Measurements from ENCODE around the gene CCDC185.

The CCDC185 gene

GRCh38 chr1:223393275-223394214 is at the start of gene CCDC185:
CCDC185 (plus strand) TSS chr1:223393415; CDS start chr1:223393476, 61 bp downstream.
- Mint-ChIP-seq H3K4me3 (no peak within 1 kb of the TSS), H3K27ac (no peak within 1 kb of the TSS), H3K36me3 (peaks cover 0 to 1% of the 10 kb centered on the region in 2 donors), H3K4me1 (no peaks in the 10 kb centered on the region), H3K27me3 (peaks cover 32 to 47% of the 10 kb centered on the region in 2 donors), H3K9me3 (peaks cover 0 to 10% of the 10 kb centered on the region in 2 donors)
- ATAC-seq (replicated peaks) (no peak), DNase-seq (no peak)

- DNase-seq (no peak), ATAC-seq (replicated peaks) (no peak)
- Mint-ChIP-seq H3K9me3 (no peaks in the 10 kb centered on the region), H3K4me1 (no peaks in the 10 kb centered on the region), H3K27me3 (peaks cover 15 to 21% of the 10 kb centered on the region in 2 donors), H3K36me3 (no peaks in the 10 kb centered on the region), H3K27ac (no peak overlapping the region), H3K4me3 (no peak overlapping the region)
Observed at GRCh38 chr1:223343692-223344091, 49.5 kb upstream of the CCDC185 start.

- peaks cover 11 to 22% of the 10 kb centered on the region in 2 donors for H3K27me3 Mint-ChIP-seq
- H3K9me3 Mint-ChIP-seq: no peaks in the 10 kb centered on the region
- no peak for DNase-seq
- H3K4me1 Mint-ChIP-seq: no peaks in the 10 kb centered on the region
- ATAC-seq (replicated peaks): no peak
- H3K27ac Mint-ChIP-seq: no peak overlapping the region
- H3K4me3 Mint-ChIP-seq: no peak overlapping the region
- no peaks in the 10 kb centered on the region for H3K36me3 Mint-ChIP-seq
Observed at GRCh38 chr1:223344491-223344890, 48.7 kb upstream of the CCDC185 start.

GRCh38 chr1:223345720-223346119 is 47.5 kb upstream of the CCDC185 start:
- ATAC-seq (replicated peaks): no peak
- Mint-ChIP-seq H3K4me3 (no peak overlapping the region), H3K9me3 (no peaks in the 10 kb centered on the region), H3K27ac (no peak overlapping the region), H3K27me3 (peaks cover 11 to 26% of the 10 kb centered on the region in 2 donors), H3K4me1 (no peaks in the 10 kb centered on the region), H3K36me3 (no peaks in the 10 kb centered on the region)
- no peak for DNase-seq

GRCh38 chr1:223346311-223346710 is 46.9 kb upstream of the CCDC185 start:
- Mint-ChIP-seq H3K9me3 (no peaks in the 10 kb centered on the region), H3K4me1 (no peaks in the 10 kb centered on the region), H3K4me3 (no peak overlapping the region), H3K27me3 (peaks cover 11 to 26% of the 10 kb centered on the region in 2 donors), H3K36me3 (no peaks in the 10 kb centered on the region), H3K27ac (no peak overlapping the region)
- no peak for DNase-seq
- ATAC-seq (replicated peaks): no peak

GRCh38 chr1:223347583-223347982 is 45.6 kb upstream of the CCDC185 start:
- no peaks in the 10 kb centered on the region for H3K36me3 Mint-ChIP-seq
- peaks cover 19 to 26% of the 10 kb centered on the region in 2 donors for H3K27me3 Mint-ChIP-seq
- no peak overlapping the region for H3K27ac Mint-ChIP-seq
- H3K4me3 Mint-ChIP-seq: no peak overlapping the region
- DNase-seq: no peak
- no peak for ATAC-seq (replicated peaks)
- no peaks in the 10 kb centered on the region for H3K4me1 Mint-ChIP-seq
- no peaks in the 10 kb centered on the region for H3K9me3 Mint-ChIP-seq

- ATAC-seq (replicated peaks) (no peak), DNase-seq (no peak)
- H3K4me1 Mint-ChIP-seq: no peaks in the 10 kb centered on the region
- no peaks in the 10 kb centered on the region for H3K36me3 Mint-ChIP-seq
- H3K9me3 Mint-ChIP-seq: no peaks in the 10 kb centered on the region
- peaks cover 28 to 30% of the 10 kb centered on the region in 2 donors for H3K27me3 Mint-ChIP-seq
- H3K4me3 Mint-ChIP-seq: no peak overlapping the region
- no peak overlapping the region for H3K27ac Mint-ChIP-seq
Observed at GRCh38 chr1:223348439-223348838, 44.8 kb upstream of the CCDC185 start.

- H3K9me3 Mint-ChIP-seq: no peaks in the 10 kb centered on the region
- H3K27ac Mint-ChIP-seq: no peak overlapping the region
- peaks cover 34 to 38% of the 10 kb centered on the region in 2 donors for H3K27me3 Mint-ChIP-seq
- ATAC-seq (replicated peaks) (no peak), DNase-seq (no peak)
- H3K4me1 Mint-ChIP-seq: no peaks in the 10 kb centered on the region
- no peak overlapping the region for H3K4me3 Mint-ChIP-seq
- H3K36me3 Mint-ChIP-seq: no peaks in the 10 kb centered on the region
Observed at GRCh38 chr1:223349241-223349640, 44.0 kb upstream of the CCDC185 start.

GRCh38 chr1:223350361-223350908 is 42.8 kb upstream of the CCDC185 start:
- H3K36me3 Mint-ChIP-seq: no peaks in the 10 kb centered on the region
- ATAC-seq (replicated peaks): no peak
- no peak overlapping the region for H3K27ac Mint-ChIP-seq
- no peaks in the 10 kb centered on the region for H3K4me1 Mint-ChIP-seq
- no peak overlapping the region for H3K4me3 Mint-ChIP-seq
- peaks cover 33 to 37% of the 10 kb centered on the region in 2 donors for H3K27me3 Mint-ChIP-seq
- no peak for DNase-seq
- no peaks in the 10 kb centered on the region for H3K9me3 Mint-ChIP-seq

- DNase-seq (no peak), ATAC-seq (replicated peaks) (no peak)
- H3K27ac Mint-ChIP-seq: no peak overlapping the region
- no peak overlapping the region for H3K4me3 Mint-ChIP-seq
- H3K27me3 Mint-ChIP-seq: peaks cover 24 to 32% of the 10 kb centered on the region in 2 donors
- no peaks in the 10 kb centered on the region for H3K9me3 Mint-ChIP-seq
- no peaks in the 10 kb centered on the region for H3K36me3 Mint-ChIP-seq
- no peaks in the 10 kb centered on the region for H3K4me1 Mint-ChIP-seq
Observed at GRCh38 chr1:223352944-223353343, 40.3 kb upstream of the CCDC185 start.

GRCh38 chr1:223353939-223354338 is 39.3 kb upstream of the CCDC185 start:
- no peak for DNase-seq
- H3K9me3 Mint-ChIP-seq: no peaks in the 10 kb centered on the region
- no peaks in the 10 kb centered on the region for H3K4me1 Mint-ChIP-seq
- H3K27ac Mint-ChIP-seq: no peak overlapping the region
- H3K4me3 Mint-ChIP-seq: no peak overlapping the region
- peaks cover 24 to 35% of the 10 kb centered on the region in 2 donors for H3K27me3 Mint-ChIP-seq
- H3K36me3 Mint-ChIP-seq: no peaks in the 10 kb centered on the region
- ATAC-seq (replicated peaks): no peak

GRCh38 chr1:223355699-223356098 is 37.5 kb upstream of the CCDC185 start:
- no peaks in the 10 kb centered on the region for H3K4me1 Mint-ChIP-seq
- H3K4me3 Mint-ChIP-seq: no peak overlapping the region
- ATAC-seq (replicated peaks): no peak
- peaks cover 39 to 47% of the 10 kb centered on the region in 2 donors for H3K27me3 Mint-ChIP-seq
- H3K27ac Mint-ChIP-seq: no peak overlapping the region
- no peaks in the 10 kb centered on the region for H3K9me3 Mint-ChIP-seq
- DNase-seq: no peak
- H3K36me3 Mint-ChIP-seq: no peaks in the 10 kb centered on the region

- Mint-ChIP-seq H3K27me3 (peaks cover 42 to 62% of the 10 kb centered on the region in 2 donors), H3K36me3 (no peaks in the 10 kb centered on the region), H3K4me3 (no peak overlapping the region), H3K4me1 (peaks cover 6 to 11% of the 10 kb centered on the region in 2 donors), H3K27ac (no peak overlapping the region), H3K9me3 (no peaks in the 10 kb centered on the region)
- ATAC-seq (replicated peaks) (peak in 1 of 2 donors; percentile 31), DNase-seq (no peak)
Observed at GRCh38 chr1:223358826-223359225, 34.4 kb upstream of the CCDC185 start.

GRCh38 chr1:223363057-223363855 is 30.0 kb upstream of the CCDC185 start:
- Mint-ChIP-seq H3K4me3 (peak overlapping the region; percentile 78 to 84), H3K9me3 (no peaks in the 10 kb centered on the region), H3K36me3 (no peaks in the 10 kb centered on the region), H3K27ac (no peak overlapping the region), H3K27me3 (peaks cover 44 to 68% of the 10 kb centered on the region in 2 donors), H3K4me1 (peaks cover 11 to 20% of the 10 kb centered on the region in 2 donors)
- no peak for DNase-seq
- ATAC-seq (replicated peaks): peak; percentile 33 to 49

All from stimulated activated naive B cell treated with anti-CD40 and anti-IgM and Interleukin-4, amounts not matched to agents 10 μg/mL and 1 μg/mL and 100 μg/mL, for 72 hours (primary cell).